IPS DF 4.7 (cell line): ENCODE measurements around the gene TOP1.

Source experiments
- DNase-seq: peaks from one replicate; pipeline ENCODE4 v3.0.0-alpha.2; 2013; ENCODE audit warnings: low spot score; ENCODE audit errors: extremely low read depth

The TOP1 gene

DNA sequence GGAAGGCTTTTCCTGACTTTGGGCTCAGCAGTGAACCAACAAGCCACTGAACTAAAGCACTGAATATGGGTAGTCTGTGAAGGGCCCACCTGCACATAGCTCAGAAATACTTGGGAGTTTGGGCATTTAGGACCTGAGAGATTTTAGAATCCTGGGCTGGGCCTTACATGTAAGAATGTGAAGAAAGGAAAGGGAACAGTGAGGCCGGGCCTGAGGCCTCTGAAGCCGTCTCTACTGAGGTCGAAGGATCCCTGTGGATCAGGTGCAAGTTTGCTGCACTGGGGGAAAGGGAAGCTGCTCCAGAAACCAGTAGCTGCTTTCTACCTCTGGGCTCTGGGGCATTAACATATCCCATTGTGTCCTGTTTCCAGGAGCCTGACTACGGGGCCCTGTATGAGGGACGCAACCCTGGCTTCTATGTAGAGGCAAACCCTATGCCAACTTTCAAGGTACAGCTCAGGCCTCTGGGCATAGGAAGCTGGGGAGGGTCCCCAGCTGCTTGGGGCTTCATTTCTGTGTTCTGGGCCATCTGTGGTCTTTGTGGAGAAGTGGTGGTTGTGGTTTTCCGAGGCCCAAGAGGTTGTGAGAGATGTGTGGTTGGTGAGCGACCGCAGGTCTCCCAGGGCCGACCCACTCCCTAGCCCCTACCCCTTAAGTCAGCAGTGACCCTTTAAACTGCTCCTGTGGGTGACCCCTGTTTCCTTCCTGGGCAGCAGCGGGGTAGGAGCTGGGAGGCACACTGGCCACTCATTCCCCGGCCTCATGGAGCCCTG lies 139.0 kb downstream of the TOP1 start:
- DNase-seq, result no peak

DNA sequence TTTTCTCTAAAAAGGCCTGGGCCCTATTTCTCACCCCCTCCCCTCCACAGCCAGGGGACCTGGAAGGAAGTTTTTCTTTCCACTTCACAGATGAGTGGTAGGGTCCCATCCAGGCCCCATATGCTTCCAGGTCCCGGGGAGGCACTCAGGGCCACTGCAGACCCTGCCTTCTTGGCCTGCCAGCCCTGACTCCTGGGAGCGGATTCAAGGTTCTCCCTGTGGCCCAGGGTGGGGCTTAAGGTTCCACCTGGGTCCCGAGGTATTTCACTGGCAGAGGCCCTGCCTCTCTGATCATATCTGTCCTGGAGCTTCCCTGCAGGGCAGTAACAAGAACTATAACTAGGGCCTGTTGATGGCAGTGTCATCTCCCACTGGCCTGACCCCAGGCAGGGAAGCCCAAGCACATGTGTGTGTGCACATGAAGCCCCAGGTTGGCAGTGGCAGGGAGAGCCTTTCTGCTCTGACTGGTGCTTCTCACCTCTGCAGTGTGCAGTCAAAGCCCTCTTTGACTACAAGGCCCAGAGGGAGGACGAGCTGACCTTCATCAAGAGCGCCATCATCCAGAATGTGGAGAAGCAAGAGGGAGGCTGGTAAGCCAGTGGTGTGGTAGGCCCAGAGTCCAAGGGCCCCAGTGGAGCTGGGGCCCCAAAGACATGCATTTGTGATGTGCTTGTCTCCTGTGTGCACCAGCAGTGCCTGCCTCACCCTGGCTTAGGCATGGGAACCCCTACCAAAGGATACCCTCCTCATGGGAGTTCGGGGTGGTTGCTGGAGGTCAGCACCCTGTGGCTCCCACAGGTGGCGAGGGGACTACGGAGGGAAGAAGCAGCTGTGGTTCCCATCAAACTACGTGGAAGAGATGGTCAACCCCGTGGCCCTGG lies 139.9 kb downstream of the TOP1 start:
- DNase-seq, result no peak

GRCh38 chr20:41169162-41169690 lies 140.6 kb downstream of the TOP1 start:
- no peak for DNase-seq

GRCh38 chr20:41169791-41170351 lies 141.2 kb downstream of the TOP1 start:
- no peak for DNase-seq

DNA sequence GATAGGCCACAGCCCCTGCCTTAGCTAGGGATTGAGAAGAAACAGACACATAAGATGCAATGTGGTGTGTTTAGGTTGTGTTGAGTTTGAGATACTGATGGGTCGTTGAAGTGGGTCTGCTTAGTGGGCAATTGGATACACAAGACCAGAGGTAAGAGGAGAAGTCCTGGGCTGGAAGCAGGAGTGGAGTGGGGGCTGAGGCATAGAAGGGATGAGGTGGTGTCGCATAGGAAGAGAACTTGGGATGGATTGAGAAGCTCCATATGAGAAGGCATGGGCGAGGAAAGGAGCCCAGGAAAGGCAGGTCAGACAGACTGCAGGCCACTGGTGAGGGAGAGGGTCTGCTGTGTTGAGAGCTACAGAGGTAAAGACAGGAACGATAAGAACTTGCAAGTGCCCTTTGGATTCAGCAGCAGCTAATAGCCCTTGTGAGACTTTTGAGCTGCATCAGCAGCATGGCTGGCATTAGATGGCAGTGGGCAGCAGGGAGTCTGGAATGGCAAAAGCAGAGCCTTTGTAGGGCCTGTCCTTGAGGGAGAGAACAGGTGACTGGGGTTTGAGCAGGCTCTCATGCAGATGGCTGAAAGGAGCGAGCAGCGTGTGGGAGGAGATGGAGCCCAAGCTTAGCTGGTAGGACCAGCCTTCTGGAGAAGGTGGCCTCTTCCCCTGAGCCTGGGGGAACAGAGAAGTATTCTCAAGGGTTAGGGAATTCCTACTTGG lies 141.9 kb downstream of the TOP1 start:
- DNase-seq, result no peak

GRCh38 chr20:41171736-41172295 lies 143.2 kb downstream of the TOP1 start:
- DNase-seq, result no peak

GRCh38 chr20:41172296-41173140 lies 143.9 kb downstream of the TOP1 start:
- DNase-seq, result no peak

- peak; percentile 11 for DNase-seq
Observed at GRCh38 chr20:41173161-41173721, 144.6 kb downstream of the TOP1 start.

DNA sequence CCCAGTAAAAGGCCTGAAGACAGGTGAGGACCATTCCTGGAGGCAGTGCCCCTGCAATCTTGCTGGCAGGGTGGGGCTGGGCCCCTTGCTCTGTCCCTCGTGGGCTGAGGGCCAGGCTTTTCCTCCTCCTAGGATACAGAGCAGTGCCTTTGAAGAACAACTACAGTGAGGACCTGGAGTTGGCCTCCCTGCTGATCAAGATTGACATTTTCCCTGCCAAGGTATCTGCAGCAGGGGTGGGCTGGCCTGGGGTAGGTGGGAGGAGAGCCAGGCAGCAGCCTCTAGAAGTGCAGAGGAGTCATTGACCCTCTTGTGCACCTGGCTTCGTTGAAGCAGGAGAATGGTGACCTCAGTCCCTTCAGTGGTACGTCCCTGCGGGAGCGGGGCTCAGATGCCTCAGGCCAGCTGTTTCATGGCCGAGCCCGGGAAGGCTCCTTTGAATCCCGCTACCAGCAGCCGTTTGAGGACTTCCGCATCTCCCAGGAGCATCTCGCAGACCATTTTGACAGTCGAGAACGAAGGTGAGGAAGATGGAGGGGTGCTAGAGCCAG lies 145.2 kb downstream of the TOP1 start:
- DNase-seq, result no peak
